ENCODE results near the gene PUSL1.

GRCh38 chr1:1292442-1292779, 16.0 kb upstream of the PUSL1 start:
- no peak for TF ChIP-seq POLR2A (IDR thresholded peaks at IDR 0.05; ENCODE audit: low read length)
- no peak for TF ChIP-seq GATA1 (IDR thresholded peaks at IDR 0.05; ENCODE audit: low read depth, low read length)

All from erythroblast (primary cell).